Activated T-cell treated with anti-CD3 and anti-CD28 coated beads, Interleukin-2, amount 50 U/mL, for 48 hours (primary cell): Measurements from ENCODE around the gene PITPNM2.
"Not testable (repeated sequence)": the region's sequence is repeated elsewhere in the genome, so short reads cannot be mapped to it uniquely, and the experiment has no call there.

Source experiments
- DNase-seq, 2 experiments: peaks; one replicate each; pipeline ENCODE4 v3.0.0-alpha.2; 2020

Gene PITPNM2

GRCh38 chr12:123119808-123120207 is 31.1 kb downstream of the PITPNM2 start:
- DNase-seq, result peak; percentile 52 to 69

- no peak for DNase-seq
Observed at GRCh38 chr12:123118497-123118896, 32.4 kb downstream of the PITPNM2 start.

- no peak for DNase-seq
Observed at GRCh38 chr12:123115409-123116121, 35.3 kb downstream of the PITPNM2 start.

- no peak for DNase-seq
Observed at GRCh38 chr12:123114304-123115083, 36.4 kb downstream of the PITPNM2 start.

GRCh38 chr12:123113026-123113425 is 37.9 kb downstream of the PITPNM2 start:
- no peak for DNase-seq

- DNase-seq, result no peak
Observed at GRCh38 chr12:123111498-123112165, 39.3 kb downstream of the PITPNM2 start.

- no peak for DNase-seq
Observed at GRCh38 chr12:123109319-123109772, 41.5 kb downstream of the PITPNM2 start.

GRCh38 chr12:123108682-123109066 is 42.2 kb downstream of the PITPNM2 start:
- no peak for DNase-seq

- DNase-seq, result no peak
Observed at GRCh38 chr12:123107926-123108681, 42.8 kb downstream of the PITPNM2 start.

GRCh38 chr12:123106640-123107359 is 44.1 kb downstream of the PITPNM2 start:
- DNase-seq, result peak; percentile 68 to 73

- DNase-seq, result no peak
Observed at GRCh38 chr12:123105211-123105826, 45.6 kb downstream of the PITPNM2 start.

GRCh38 chr12:123104809-123105208 is 46.1 kb downstream of the PITPNM2 start:
- no peak for DNase-seq

- DNase-seq, result not testable (repeated sequence)
Observed at GRCh38 chr12:123104094-123104493, 46.8 kb downstream of the PITPNM2 start.

GRCh38 chr12:123102781-123103503 is 47.9 kb downstream of the PITPNM2 start:
- no peak for DNase-seq

- DNase-seq, result no peak
Observed at GRCh38 chr12:123102366-123102765, 48.5 kb downstream of the PITPNM2 start.

- no peak for DNase-seq
Observed at GRCh38 chr12:123101526-123101925, 49.4 kb downstream of the PITPNM2 start.
